ENCODE data around the gene MICAL3.

MICAL3 gene

DNA sequence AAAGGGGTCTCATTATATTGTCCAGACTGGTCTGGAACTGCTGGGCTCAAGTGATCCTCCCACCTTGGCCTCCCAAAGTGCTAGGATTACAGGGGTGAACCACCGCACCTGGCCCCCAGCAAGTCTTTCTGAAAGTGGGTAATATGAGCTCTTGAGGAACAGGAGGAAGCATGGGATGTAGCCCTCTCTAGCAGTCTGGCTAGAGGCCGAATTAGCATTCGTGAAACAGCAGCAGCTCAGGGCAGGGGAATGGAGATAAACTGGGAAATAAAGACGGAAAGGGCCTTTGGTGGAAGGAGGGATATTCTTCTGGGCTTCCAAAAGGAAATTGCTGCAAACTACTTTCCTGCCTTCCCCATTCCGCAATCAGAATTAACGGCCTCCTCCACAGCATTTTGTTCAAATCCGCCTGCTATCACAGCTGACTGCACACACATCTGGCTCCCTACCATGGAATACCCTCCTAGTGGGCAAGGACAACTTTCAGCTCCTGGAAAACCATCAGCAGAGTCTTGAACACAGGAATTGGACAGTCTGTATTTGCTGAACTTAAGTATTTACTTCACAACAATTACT is 44.3 kb downstream of the MICAL3 start:
- in situ Hi-C loops (cut with MboI; ENCODE audit: low pct_unique_long_range_greater_than_20kb, low sequenced_read_pairs, unreplicated experiment): no loop called here
- TF ChIP-seq CTCF (IDR thresholded peaks at IDR 0.05; ENCODE audit: extremely low read depth, insufficient read depth, missing control alignments): no peak
- no peak for DNase-seq (ENCODE audit: low spot score)

GRCh38 chr22:17978027-17978426 is 46.3 kb downstream of the MICAL3 start:
- no peak for TF ChIP-seq CTCF (IDR thresholded peaks at IDR 0.05; ENCODE audit: extremely low read depth, insufficient read depth, missing control alignments)
- in situ Hi-C loops (cut with MboI; ENCODE audit: low pct_unique_long_range_greater_than_20kb, low sequenced_read_pairs, unreplicated experiment): no loop called here
- DNase-seq (ENCODE audit: low spot score): no peak

DNA sequence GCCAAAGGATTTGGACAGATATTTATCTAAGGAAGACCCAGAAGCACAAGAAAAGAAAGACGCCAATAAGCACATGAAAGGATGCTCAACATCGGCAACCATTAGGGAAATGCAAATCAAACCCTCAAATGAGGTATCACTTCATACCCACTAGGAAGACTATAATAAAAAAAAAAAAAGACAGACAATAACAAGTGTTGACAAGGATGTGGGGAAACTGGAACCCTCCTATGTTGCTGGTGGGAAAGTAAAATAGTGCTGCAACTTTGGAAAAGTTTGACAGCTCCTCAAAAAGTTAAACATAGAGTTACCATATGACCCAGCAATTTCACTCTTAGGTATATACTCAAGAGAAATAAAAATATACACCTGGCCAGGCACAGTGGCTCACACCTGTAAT is 47.0 kb downstream of the MICAL3 start:
- TF ChIP-seq CTCF (IDR thresholded peaks at IDR 0.05; ENCODE audit: extremely low read depth, insufficient read depth, missing control alignments): no peak
- in situ Hi-C loops (cut with MboI; ENCODE audit: low pct_unique_long_range_greater_than_20kb, low sequenced_read_pairs, unreplicated experiment): no loop called here
- DNase-seq (ENCODE audit: low spot score): no peak

GRCh38 chr22:17976121-17976520 is 48.2 kb downstream of the MICAL3 start:
- in situ Hi-C loops (cut with MboI; ENCODE audit: low pct_unique_long_range_greater_than_20kb, low sequenced_read_pairs, unreplicated experiment): no loop called here
- DNase-seq (ENCODE audit: low spot score): no peak
- no peak for TF ChIP-seq CTCF (IDR thresholded peaks at IDR 0.05; ENCODE audit: extremely low read depth, insufficient read depth, missing control alignments)

DNA sequence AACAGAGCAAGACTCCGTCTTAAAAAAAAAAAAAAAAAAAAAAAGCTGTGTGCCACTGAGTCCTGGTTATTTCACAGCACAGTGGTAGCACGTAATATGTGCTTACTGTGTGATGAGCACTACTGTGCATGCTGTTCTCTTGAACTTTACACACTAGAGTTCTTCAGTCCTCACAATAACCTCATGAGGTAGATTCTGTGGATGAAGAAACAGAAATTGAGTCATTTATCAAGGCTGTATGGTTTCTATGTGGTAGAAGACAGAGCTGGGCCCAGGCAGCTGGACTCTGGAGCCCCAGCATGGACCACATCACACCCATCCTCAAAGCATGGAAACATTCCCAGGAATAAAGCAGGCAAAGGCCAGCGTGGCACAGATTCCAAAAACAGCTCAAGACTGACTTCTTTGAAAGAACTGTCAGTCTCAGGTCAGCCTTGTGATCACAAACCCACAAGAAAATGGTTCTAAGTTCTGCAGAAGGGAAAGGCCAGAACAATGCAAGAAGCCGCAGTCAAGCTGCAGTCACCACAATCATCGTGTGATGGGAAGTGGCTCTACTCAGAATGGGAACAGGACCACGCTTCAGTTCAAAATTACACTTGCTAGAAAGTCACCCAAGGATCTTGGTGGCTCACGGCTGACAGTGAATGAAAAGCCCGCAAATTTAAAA is 49.5 kb downstream of the MICAL3 start:
- TF ChIP-seq CTCF (IDR thresholded peaks at IDR 0.05; ENCODE audit: extremely low read depth, insufficient read depth, missing control alignments): no peak
- in situ Hi-C loops (cut with MboI; ENCODE audit: low pct_unique_long_range_greater_than_20kb, low sequenced_read_pairs, unreplicated experiment): no loop called here
- DNase-seq (ENCODE audit: low spot score): peak; percentile 67

- DNase-seq (ENCODE audit: low spot score): no peak
- in situ Hi-C loops (cut with MboI; ENCODE audit: low pct_unique_long_range_greater_than_20kb, low sequenced_read_pairs, unreplicated experiment): no loop called here
- no peak for TF ChIP-seq CTCF (IDR thresholded peaks at IDR 0.05; ENCODE audit: extremely low read depth, insufficient read depth, missing control alignments)
Measured at GRCh38 chr22:17974087-17974486, 50.3 kb downstream of the MICAL3 start.

All from GM13977 (cell line).